ENCODE measurements around the gene NCR1. TPM values are rescaled to one million over a fixed set of nuclear protein-coding genes. Genes with fewer than 3 reads are reported as not detected.
"Not testable (repeated sequence)": the region's sequence is repeated elsewhere in the genome, so short reads cannot be mapped to it uniquely, and the experiment has no call there.

The NCR1 gene
- total and polyA plus RNA-seq, 5 donors from 2014 or later, result 0.36 to 0.47 (median 0.39) TPM; not detected in 2

- not testable (repeated sequence) for H3K27ac ChIP-seq (ENCODE audit: insufficient read depth, low read length, poor library complexity, severe bottlenecking); H3K9me3 Mint-ChIP-seq; ATAC-seq (ENCODE audit: low read depth in 2 of 2); H3K36me3 Mint-ChIP-seq; DNase-seq; H3K4me1 Mint-ChIP-seq; H3K4me3 ChIP-seq (ENCODE audit: low read depth, low read length); H3K27me3 ChIP-seq (ENCODE audit: control insufficient read depth, insufficient read depth, low read length); H3K4me3 Mint-ChIP-seq; H3K27me3 Mint-ChIP-seq; H3K4me1 ChIP-seq (ENCODE audit: control insufficient read depth, insufficient read depth, low read length, poor library complexity, severe bottlenecking); H3K36me3 ChIP-seq (ENCODE audit: control insufficient read depth, insufficient read depth, low read length); H3K9me3 ChIP-seq (ENCODE audit: control insufficient read depth in 2 of 2, low read length in 2 of 2)
- H3K27ac Mint-ChIP-seq, result peak overlapping the region in 1 of 3 donors; percentile 65
Observed at GRCh38 chr19:54898685-54899084, 7.3 kb upstream of the NCR1 start.

- H3K27me3 Mint-ChIP-seq; H3K9me3 Mint-ChIP-seq; H3K27ac ChIP-seq (ENCODE audit: insufficient read depth, low read length, poor library complexity, severe bottlenecking); H3K4me1 ChIP-seq (ENCODE audit: control insufficient read depth, insufficient read depth, low read length, poor library complexity, severe bottlenecking); DNase-seq; H3K4me3 Mint-ChIP-seq; H3K27me3 ChIP-seq (ENCODE audit: control insufficient read depth, insufficient read depth, low read length); H3K36me3 ChIP-seq (ENCODE audit: control insufficient read depth, insufficient read depth, low read length); H3K36me3 Mint-ChIP-seq; H3K9me3 ChIP-seq (ENCODE audit: control insufficient read depth in 2 of 2, low read length in 2 of 2); ATAC-seq (ENCODE audit: low read depth in 2 of 2); H3K4me1 Mint-ChIP-seq; H3K4me3 ChIP-seq (ENCODE audit: low read depth, low read length): not testable (repeated sequence)
- H3K27ac Mint-ChIP-seq, result peak overlapping the region in 1 of 3 donors; percentile 16
Observed at GRCh38 chr19:54899646-54900045, 6.3 kb upstream of the NCR1 start.

GRCh38 chr19:54901153-54901552 is 4.8 kb upstream of the NCR1 start:
- H3K27ac ChIP-seq (ENCODE audit: insufficient read depth, low read length, poor library complexity, severe bottlenecking); H3K36me3 Mint-ChIP-seq; H3K4me3 Mint-ChIP-seq; DNase-seq; H3K4me1 Mint-ChIP-seq; H3K27ac Mint-ChIP-seq; H3K9me3 Mint-ChIP-seq; ATAC-seq (ENCODE audit: low read depth in 2 of 2); H3K27me3 Mint-ChIP-seq; H3K4me3 ChIP-seq (ENCODE audit: low read depth, low read length); H3K4me1 ChIP-seq (ENCODE audit: control insufficient read depth, insufficient read depth, low read length, poor library complexity, severe bottlenecking); H3K36me3 ChIP-seq (ENCODE audit: control insufficient read depth, insufficient read depth, low read length); H3K9me3 ChIP-seq (ENCODE audit: control insufficient read depth in 2 of 2, low read length in 2 of 2); H3K27me3 ChIP-seq (ENCODE audit: control insufficient read depth, insufficient read depth, low read length): not testable (repeated sequence)

- no peak overlapping the region for H3K27ac ChIP-seq (ENCODE audit: insufficient read depth, low read length, poor library complexity, severe bottlenecking)
- no peaks in the 10 kb centered on the region for H3K27me3 ChIP-seq (ENCODE audit: control insufficient read depth, insufficient read depth, low read length)
- ATAC-seq (ENCODE audit: low read depth in 2 of 2) (no peak), DNase-seq (no peak)
- Mint-ChIP-seq H3K27ac (no peak overlapping the region), H3K27me3 (peaks cover 5% of the 10 kb centered on the region), H3K36me3 (no peaks in the 10 kb centered on the region), H3K4me3 (no peak overlapping the region), H3K9me3 (no peaks in the 10 kb centered on the region), H3K4me1 (peaks cover 0 to 9% (median 0%) of the 10 kb centered on the region in 4 donors)
- no peaks in the 10 kb centered on the region for H3K4me1 ChIP-seq (ENCODE audit: control insufficient read depth, insufficient read depth, low read length, poor library complexity, severe bottlenecking)
- H3K9me3 ChIP-seq (ENCODE audit: control insufficient read depth in 2 of 2, low read length in 2 of 2), result no peaks in the 10 kb centered on the region
- H3K4me3 ChIP-seq (ENCODE audit: low read depth, low read length), result no peak overlapping the region
- no peaks in the 10 kb centered on the region for H3K36me3 ChIP-seq (ENCODE audit: control insufficient read depth, insufficient read depth, low read length)
Observed at GRCh38 chr19:54902061-54902460, 3.9 kb upstream of the NCR1 start.

GRCh38 chr19:54903303-54903702 is 2.6 kb upstream of the NCR1 start:
- Histone ChIP-seq H3K27me3 (ENCODE audit: control insufficient read depth, insufficient read depth, low read length) (no peaks in the 10 kb centered on the region), H3K4me1 (ENCODE audit: control insufficient read depth, insufficient read depth, low read length, poor library complexity, severe bottlenecking) (no peaks in the 10 kb centered on the region), H3K27ac (ENCODE audit: insufficient read depth, low read length, poor library complexity, severe bottlenecking) (no peak overlapping the region), H3K4me3 (ENCODE audit: low read depth, low read length) (no peak overlapping the region), H3K9me3 (ENCODE audit: control insufficient read depth in 2 of 2, low read length in 2 of 2) (no peaks in the 10 kb centered on the region), H3K36me3 (ENCODE audit: control insufficient read depth, insufficient read depth, low read length) (no peaks in the 10 kb centered on the region)
- H3K4me3 Mint-ChIP-seq, result no peak overlapping the region
- no peaks in the 10 kb centered on the region for H3K9me3 Mint-ChIP-seq
- H3K36me3 Mint-ChIP-seq, result no peaks in the 10 kb centered on the region
- H3K4me1 Mint-ChIP-seq, result peaks cover 0 to 9% (median 0%) of the 10 kb centered on the region in 4 donors
- ATAC-seq (ENCODE audit: low read depth in 2 of 2) (no peak), DNase-seq (no peak)
- no peak overlapping the region for H3K27ac Mint-ChIP-seq
- H3K27me3 Mint-ChIP-seq, result peaks cover 5% of the 10 kb centered on the region

- not testable (repeated sequence) for H3K27me3 ChIP-seq (ENCODE audit: control insufficient read depth, insufficient read depth, low read length); H3K4me1 Mint-ChIP-seq; H3K9me3 ChIP-seq (ENCODE audit: control insufficient read depth in 2 of 2, low read length in 2 of 2); H3K27ac Mint-ChIP-seq; H3K4me3 ChIP-seq (ENCODE audit: low read depth, low read length); H3K4me1 ChIP-seq (ENCODE audit: control insufficient read depth, insufficient read depth, low read length, poor library complexity, severe bottlenecking); H3K9me3 Mint-ChIP-seq; ATAC-seq (ENCODE audit: low read depth in 2 of 2); DNase-seq; H3K27ac ChIP-seq (ENCODE audit: insufficient read depth, low read length, poor library complexity, severe bottlenecking); H3K27me3 Mint-ChIP-seq; H3K36me3 ChIP-seq (ENCODE audit: control insufficient read depth, insufficient read depth, low read length); H3K4me3 Mint-ChIP-seq; H3K36me3 Mint-ChIP-seq
Observed at GRCh38 chr19:54904261-54904660, 1.7 kb upstream of the NCR1 start.

GRCh38 chr19:54905421-54905802 is 536 bp upstream of the NCR1 start:
- Histone ChIP-seq H3K27ac (ENCODE audit: insufficient read depth, low read length, poor library complexity, severe bottlenecking) (no peak overlapping the region), H3K36me3 (ENCODE audit: control insufficient read depth, insufficient read depth, low read length) (no peaks in the 10 kb centered on the region), H3K27me3 (ENCODE audit: control insufficient read depth, insufficient read depth, low read length) (no peaks in the 10 kb centered on the region), H3K9me3 (ENCODE audit: control insufficient read depth in 2 of 2, low read length in 2 of 2) (no peaks in the 10 kb centered on the region), H3K4me3 (ENCODE audit: low read depth, low read length) (no peak overlapping the region), H3K4me1 (ENCODE audit: control insufficient read depth, insufficient read depth, low read length, poor library complexity, severe bottlenecking) (no peaks in the 10 kb centered on the region)
- Mint-ChIP-seq H3K4me3 (peak overlapping the region in 1 of 4 donors; percentile 65), H3K4me1 (peaks cover 0 to 9% (median 0%) of the 10 kb centered on the region in 4 donors), H3K27ac (peak overlapping the region in 1 of 3 donors; percentile 49), H3K36me3 (no peaks in the 10 kb centered on the region), H3K27me3 (no peaks in the 10 kb centered on the region), H3K9me3 (no peaks in the 10 kb centered on the region)
- no peak for ATAC-seq (ENCODE audit: low read depth in 2 of 2)
- no peak for DNase-seq

- H3K4me1 Mint-ChIP-seq, result peaks cover 0 to 9% (median 0%) of the 10 kb centered on the region in 4 donors
- H3K36me3 Mint-ChIP-seq, result no peaks in the 10 kb centered on the region
- DNase-seq (no peak), ATAC-seq (ENCODE audit: low read depth in 2 of 2) (no peak)
- H3K27me3 Mint-ChIP-seq, result no peaks in the 10 kb centered on the region
- no peaks in the 10 kb centered on the region for H3K4me1 ChIP-seq (ENCODE audit: control insufficient read depth, insufficient read depth, low read length, poor library complexity, severe bottlenecking)
- no peak overlapping the region for H3K27ac Mint-ChIP-seq
- no peak overlapping the region for H3K4me3 ChIP-seq (ENCODE audit: low read depth, low read length)
- no peaks in the 10 kb centered on the region for H3K27me3 ChIP-seq (ENCODE audit: control insufficient read depth, insufficient read depth, low read length)
- peaks cover 0 to 3% (median 0%) of the 10 kb centered on the region in 7 donors for H3K9me3 Mint-ChIP-seq
- H3K9me3 ChIP-seq (ENCODE audit: control insufficient read depth in 2 of 2, low read length in 2 of 2), result no peaks in the 10 kb centered on the region
- H3K27ac ChIP-seq (ENCODE audit: insufficient read depth, low read length, poor library complexity, severe bottlenecking), result no peak overlapping the region
- H3K4me3 Mint-ChIP-seq, result no peak overlapping the region
- H3K36me3 ChIP-seq (ENCODE audit: control insufficient read depth, insufficient read depth, low read length), result no peaks in the 10 kb centered on the region
Observed at GRCh38 chr19:54906819-54907218, 871 bp downstream of the NCR1 start.
